ENCODE measurements around the gene TPST1.

The TPST1 gene

GRCh38 chr7:66188645-66189044, 16.5 kb upstream of the TPST1 start:
- no peak for DNase-seq (ENCODE audit: low read depth in 2 of 2)
- no peak overlapping the region for H3K4me3 ChIP-seq (replicated peaks in 1 of 2; ENCODE audit: low read depth in 2 of 2, low read length in 2 of 2)
- no peak for TF ChIP-seq CTCF (IDR thresholded peaks at IDR 0.05; ENCODE audit: low read depth, low read length)

- H3K4me3 ChIP-seq (replicated peaks in 1 of 2; ENCODE audit: low read depth in 2 of 2, low read length in 2 of 2): no peak overlapping the region
- DNase-seq (ENCODE audit: low read depth in 2 of 2): no peak
- no peak for TF ChIP-seq CTCF (IDR thresholded peaks at IDR 0.05; ENCODE audit: low read depth, low read length)
These were observed 15.2 kb upstream of the TPST1 start for GRCh38 chr7:66189695-66190503.

GRCh38 chr7:66190504-66190857, 14.7 kb upstream of the TPST1 start:
- DNase-seq (ENCODE audit: low read depth in 2 of 2): no peak
- no peak for TF ChIP-seq CTCF (IDR thresholded peaks at IDR 0.05; ENCODE audit: low read depth, low read length)
- H3K4me3 ChIP-seq (replicated peaks in 1 of 2; ENCODE audit: low read depth in 2 of 2, low read length in 2 of 2): no peak overlapping the region

- no peak overlapping the region for H3K4me3 ChIP-seq (replicated peaks in 1 of 2; ENCODE audit: low read depth in 2 of 2, low read length in 2 of 2)
- no peak for DNase-seq (ENCODE audit: low read depth in 2 of 2)
- no peak for TF ChIP-seq CTCF (IDR thresholded peaks at IDR 0.05; ENCODE audit: low read depth, low read length)
These were observed 11.9 kb upstream of the TPST1 start for GRCh38 chr7:66193146-66193725.

- H3K4me3 ChIP-seq (replicated peaks in 1 of 2; ENCODE audit: low read depth in 2 of 2, low read length in 2 of 2): no peak overlapping the region
- DNase-seq (ENCODE audit: low read depth in 2 of 2): no peak
- TF ChIP-seq CTCF (IDR thresholded peaks at IDR 0.05; ENCODE audit: low read depth, low read length): no peak
These were observed 6.7 kb upstream of the TPST1 start for GRCh38 chr7:66198469-66198868.

GRCh38 chr7:66198956-66199355, 6.2 kb upstream of the TPST1 start:
- no peak overlapping the region for H3K4me3 ChIP-seq (replicated peaks in 1 of 2; ENCODE audit: low read depth in 2 of 2, low read length in 2 of 2)
- DNase-seq (ENCODE audit: low read depth in 2 of 2): no peak
- no peak for TF ChIP-seq CTCF (IDR thresholded peaks at IDR 0.05; ENCODE audit: low read depth, low read length)
